Measurements from ENCODE around the gene MRPL4. TPM values are rescaled to one million over a fixed set of nuclear protein-coding genes. Genes with fewer than 3 reads are reported as not detected.

MRPL4 gene
- total RNA-seq, 1 donor from 2014 or later: 77.0 TPM

DNA sequence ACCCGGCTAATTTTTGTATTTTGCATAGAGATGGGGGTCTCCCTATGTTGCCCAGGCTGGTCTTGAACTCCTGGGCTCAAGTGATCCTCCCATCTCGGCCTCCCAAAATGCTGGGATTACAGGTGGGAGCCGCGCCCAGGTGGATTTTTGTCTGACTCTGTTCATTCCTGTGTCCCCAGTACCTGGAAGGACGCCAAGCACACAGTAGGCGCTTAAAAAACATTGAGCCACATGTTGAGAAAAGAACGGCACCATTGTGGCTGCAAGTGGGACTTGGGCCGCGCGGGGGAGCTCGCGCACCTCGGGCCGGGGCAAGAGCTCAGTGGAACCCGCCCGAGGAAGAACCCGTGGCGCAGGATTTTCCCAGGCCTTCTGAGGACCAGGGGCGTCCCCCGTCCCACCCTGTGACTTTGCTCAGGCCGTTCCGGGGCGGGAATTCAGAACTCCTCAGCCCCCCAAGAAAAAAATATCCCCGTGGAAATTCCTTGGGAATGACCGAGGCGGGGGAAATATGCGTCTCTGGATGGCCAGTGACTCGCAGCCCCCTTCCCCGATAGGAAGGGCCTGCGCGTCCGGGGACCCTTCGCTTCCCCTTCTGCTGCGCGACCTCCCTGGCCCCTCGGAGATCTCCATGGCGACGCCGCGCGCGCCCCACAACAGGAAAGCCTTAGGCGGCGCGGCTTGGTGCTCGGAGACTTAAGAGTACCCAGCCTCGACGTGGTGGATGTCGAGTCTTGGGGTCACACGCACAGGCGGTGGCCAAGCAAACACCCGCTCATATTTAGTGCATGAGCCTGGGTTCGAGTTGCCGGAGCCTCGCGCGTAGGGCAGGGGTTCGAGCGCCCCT is 17.5 kb downstream of the MRPL4 start:
- Histone ChIP-seq H3K4me1 (peaks cover 50% of the 10 kb centered on the region), H3K36me3 (no peaks in the 10 kb centered on the region), H3K4me3 (peak overlapping the region; percentile 71), H3K27me3 (ENCODE audit: low read depth) (peaks cover 21% of the 10 kb centered on the region), H3K27ac (replicated peaks) (peak overlapping the region; percentile 93), H3K9me3 (replicated peaks) (no peaks in the 10 kb centered on the region)
- TF ChIP-seq, protein P1, sequence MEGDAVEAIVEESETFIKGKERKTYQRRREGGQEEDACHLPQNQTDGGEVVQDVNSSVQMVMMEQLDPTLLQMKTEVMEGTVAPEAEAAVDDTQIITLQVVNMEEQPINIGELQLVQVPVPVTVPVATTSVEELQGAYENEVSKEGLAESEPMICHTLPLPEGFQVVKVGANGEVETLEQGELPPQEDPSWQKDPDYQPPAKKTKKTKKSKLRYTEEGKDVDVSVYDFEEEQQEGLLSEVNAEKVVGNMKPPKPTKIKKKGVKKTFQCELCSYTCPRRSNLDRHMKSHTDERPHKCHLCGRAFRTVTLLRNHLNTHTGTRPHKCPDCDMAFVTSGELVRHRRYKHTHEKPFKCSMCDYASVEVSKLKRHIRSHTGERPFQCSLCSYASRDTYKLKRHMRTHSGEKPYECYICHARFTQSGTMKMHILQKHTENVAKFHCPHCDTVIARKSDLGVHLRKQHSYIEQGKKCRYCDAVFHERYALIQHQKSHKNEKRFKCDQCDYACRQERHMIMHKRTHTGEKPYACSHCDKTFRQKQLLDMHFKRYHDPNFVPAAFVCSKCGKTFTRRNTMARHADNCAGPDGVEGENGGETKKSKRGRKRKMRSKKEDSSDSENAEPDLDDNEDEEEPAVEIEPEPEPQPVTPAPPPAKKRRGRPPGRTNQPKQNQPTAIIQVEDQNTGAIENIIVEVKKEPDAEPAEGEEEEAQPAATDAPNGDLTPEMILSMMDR (IDR thresholded peaks at IDR 0.05; ENCODE audit: borderline replicate concordance): peak; percentile 98
- intact Hi-C loops (cut with micrococcal nuclease): loop anchor here (5.0 to 10.0 kb wide), 2 partner anchors 65 to 118 kb away; partner anchors contain the start of genes ICAM3 and RAVER1
- peak; percentile 90 for DNase-seq

DNA sequence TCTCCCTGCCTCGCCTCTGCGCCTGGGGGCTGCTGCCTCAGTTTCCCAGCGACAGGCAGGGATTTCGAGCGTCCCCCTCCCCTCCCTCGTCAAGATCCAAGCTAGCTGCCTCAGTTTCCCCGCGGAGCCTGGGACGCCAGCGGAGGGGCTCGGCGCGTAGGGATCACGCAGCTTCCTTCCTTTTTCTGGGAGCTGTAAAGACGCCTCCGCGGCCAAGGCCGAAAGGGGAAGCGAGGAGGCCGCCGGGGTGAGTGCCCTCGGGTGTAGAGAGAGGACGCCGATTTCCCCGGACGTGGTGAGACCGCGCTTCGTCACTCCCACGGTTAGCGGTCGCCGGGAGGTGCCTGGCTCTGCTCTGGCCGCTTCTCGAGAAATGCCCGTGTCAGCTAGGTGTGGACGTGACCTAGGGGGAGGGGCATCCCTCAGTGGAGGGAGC is 18.2 kb downstream of the MRPL4 start:
- Histone ChIP-seq H3K27me3 (ENCODE audit: low read depth) (peaks cover 21% of the 10 kb centered on the region), H3K27ac (replicated peaks) (peak overlapping the region; percentile 93), H3K4me1 (peaks cover 50% of the 10 kb centered on the region), H3K4me3 (peak overlapping the region; percentile 71), H3K36me3 (no peaks in the 10 kb centered on the region), H3K9me3 (replicated peaks) (no peaks in the 10 kb centered on the region)
- intact Hi-C loops (cut with micrococcal nuclease): loop anchor here (10.0 kb wide), 1 partner anchor 65 kb away; the partner anchor contains the start of genes ICAM3 and RAVER1
- peak; percentile 76 for DNase-seq
- TF ChIP-seq, protein P1 (IDR thresholded peaks at IDR 0.05; ENCODE audit: borderline replicate concordance): no peak

DNA sequence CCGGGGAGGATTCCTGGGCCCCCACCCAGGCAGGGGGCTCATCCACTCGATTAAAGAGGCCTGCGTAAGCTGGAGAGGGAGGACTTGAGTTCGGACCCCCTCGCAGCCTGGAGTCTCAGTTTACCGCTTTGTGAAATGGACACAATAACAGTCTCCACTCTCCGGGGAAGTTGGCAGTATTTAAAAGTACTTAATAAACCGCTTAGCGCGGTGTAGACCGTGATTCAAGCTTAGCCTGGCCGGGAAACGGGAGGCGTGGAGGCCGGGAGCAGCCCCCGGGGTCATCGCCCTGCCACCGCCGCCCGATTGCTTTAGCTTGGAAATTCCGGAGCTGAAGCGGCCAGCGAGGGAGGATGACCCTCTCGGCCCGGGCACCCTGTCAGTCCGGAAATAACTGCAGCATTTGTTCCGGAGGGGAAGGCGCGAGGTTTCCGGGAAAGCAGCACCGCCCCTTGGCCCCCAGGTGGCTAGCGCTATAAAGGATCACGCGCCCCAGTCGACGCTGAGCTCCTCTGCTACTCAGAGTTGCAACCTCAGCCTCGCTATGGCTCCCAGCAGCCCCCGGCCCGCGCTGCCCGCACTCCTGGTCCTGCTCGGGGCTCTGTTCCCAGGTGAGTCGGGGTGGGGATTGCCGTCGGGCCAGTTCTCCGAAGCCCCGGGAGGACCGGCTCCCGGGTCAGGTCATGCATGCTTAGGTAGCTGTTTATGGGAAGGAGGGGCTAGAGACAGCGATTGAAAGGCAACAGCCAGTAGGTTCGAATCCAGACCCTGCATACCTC is 18.8 kb downstream of the MRPL4 start, which contains the start of gene ICAM1:
TSS of gene ICAM1 (plus strand) at position 505 of the 779 bp plus-strand sequence. CDS start at position 545, 40 bp downstream.
- intact Hi-C loops (cut with micrococcal nuclease): loop anchor here (10.0 kb wide), 1 partner anchor 64 kb away; the partner anchor contains the start of genes ICAM3 and RAVER1
- peak; percentile 84 for DNase-seq
- H3K27me3 ChIP-seq (ENCODE audit: low read depth): peaks cover 21% of the 10 kb centered on the region
- H3K4me1 ChIP-seq: peaks cover 50% of the 10 kb centered on the region
- TF ChIP-seq, protein P1 (IDR thresholded peaks at IDR 0.05; ENCODE audit: borderline replicate concordance): peak; percentile 24
- H3K27ac ChIP-seq (replicated peaks): peak within 1 kb of the TSS; percentile 93
- H3K36me3 ChIP-seq: peaks cover 1% of the 10 kb centered on the region
- no peaks in the 10 kb centered on the region for H3K9me3 ChIP-seq (replicated peaks)
- peak within 1 kb of the TSS; percentile 71 for H3K4me3 ChIP-seq

DNA sequence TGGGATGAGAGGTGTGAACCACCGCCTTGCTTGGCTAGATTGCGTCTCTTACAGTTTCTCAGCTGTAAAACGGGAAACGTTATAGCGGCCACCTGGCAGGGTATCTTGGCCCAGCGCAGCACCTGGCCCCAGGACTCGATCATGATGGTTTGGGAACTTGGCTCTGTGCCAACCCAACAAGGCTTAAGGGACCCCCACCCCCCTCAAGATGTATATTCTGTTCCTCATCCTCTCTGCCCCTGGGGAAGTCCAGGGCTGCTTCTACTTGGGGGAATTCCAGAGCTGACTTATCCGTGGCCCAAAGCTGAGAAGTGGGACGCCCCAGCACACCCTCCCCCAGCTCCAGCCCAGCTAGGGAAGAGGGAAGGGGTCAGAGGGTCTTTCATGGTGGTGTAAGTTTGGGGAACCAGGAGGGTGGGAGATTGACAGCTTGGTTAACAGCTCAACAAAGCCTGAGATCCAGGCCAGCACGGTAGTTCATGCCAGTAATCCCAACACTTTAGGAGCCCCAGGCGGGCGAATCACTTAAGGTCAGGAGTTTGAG is 19.6 kb downstream of the MRPL4 start:
- H3K4me1 ChIP-seq: peaks cover 48% of the 10 kb centered on the region
- DNase-seq: no peak
- intact Hi-C loops (cut with micrococcal nuclease): loop anchor here (10.0 kb wide), 1 partner anchor 63 kb away; the partner anchor contains the start of genes ICAM3 and RAVER1
- peaks cover 21% of the 10 kb centered on the region for H3K27me3 ChIP-seq (ENCODE audit: low read depth)
- peak overlapping the region; percentile 71 for H3K4me3 ChIP-seq
- H3K9me3 ChIP-seq (replicated peaks): no peaks in the 10 kb centered on the region
- H3K36me3 ChIP-seq: peaks cover 2% of the 10 kb centered on the region
- TF ChIP-seq, protein P1 (IDR thresholded peaks at IDR 0.05; ENCODE audit: borderline replicate concordance): no peak
- H3K27ac ChIP-seq (replicated peaks): peak overlapping the region; percentile 93

DNA sequence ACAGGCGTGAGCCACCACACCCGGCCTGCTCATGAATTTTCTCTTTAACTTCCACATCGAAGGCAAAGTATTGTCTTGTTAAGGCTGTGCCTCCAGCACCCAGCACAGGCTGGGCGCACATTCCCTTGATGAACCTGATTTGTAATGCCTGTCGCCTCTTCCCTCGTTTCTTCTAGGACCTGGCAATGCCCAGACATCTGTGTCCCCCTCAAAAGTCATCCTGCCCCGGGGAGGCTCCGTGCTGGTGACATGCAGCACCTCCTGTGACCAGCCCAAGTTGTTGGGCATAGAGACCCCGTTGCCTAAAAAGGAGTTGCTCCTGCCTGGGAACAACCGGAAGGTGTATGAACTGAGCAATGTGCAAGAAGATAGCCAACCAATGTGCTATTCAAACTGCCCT is 22.6 kb downstream of the MRPL4 start:
- TF ChIP-seq, protein P1 (IDR thresholded peaks at IDR 0.05; ENCODE audit: borderline replicate concordance): no peak
- peaks cover 16% of the 10 kb centered on the region for H3K36me3 ChIP-seq
- no peaks in the 10 kb centered on the region for H3K9me3 ChIP-seq (replicated peaks)
- intact Hi-C loops (cut with micrococcal nuclease): loop anchor here (10.0 kb wide), 1 partner anchor 60 kb away; the partner anchor contains the start of genes ICAM3 and RAVER1
- no peak overlapping the region for H3K4me3 ChIP-seq
- peaks cover 26% of the 10 kb centered on the region for H3K4me1 ChIP-seq
- H3K27me3 ChIP-seq (ENCODE audit: low read depth): peaks cover 15% of the 10 kb centered on the region
- H3K27ac ChIP-seq (replicated peaks): no peak overlapping the region
- DNase-seq: no peak
